ENCODE measurements around the gene PSEN1.

The PSEN1 gene

GRCh38 chr14:73242357-73242901 lies 106.1 kb downstream of the PSEN1 start:
- no peak for DNase-seq

GRCh38 chr14:73243341-73243740 lies 107.0 kb downstream of the PSEN1 start:
- no peak for DNase-seq

DNA sequence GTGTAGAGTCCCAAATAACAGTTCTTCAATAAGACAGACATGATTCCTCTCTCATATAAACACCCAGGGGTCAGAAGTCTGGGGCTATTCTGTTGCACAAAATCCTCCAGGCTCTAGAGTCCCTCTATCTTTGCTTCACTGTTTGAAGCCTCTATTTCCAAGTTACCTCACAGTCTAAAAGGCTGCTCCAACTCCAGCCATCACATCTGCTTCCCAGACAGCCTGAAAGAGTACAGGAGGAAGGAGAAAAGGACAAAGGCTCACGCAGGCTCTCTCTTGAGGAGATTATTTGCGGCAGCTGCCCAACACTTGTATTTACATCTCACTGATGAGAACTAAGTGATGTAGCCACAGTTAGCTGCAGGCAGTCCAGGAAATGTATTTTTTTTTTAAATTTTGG lies 107.4 kb downstream of the PSEN1 start:
- no peak for DNase-seq

- DNase-seq = no peak
Observed at GRCh38 chr14:73244541-73245290, 108.4 kb downstream of the PSEN1 start.

DNA sequence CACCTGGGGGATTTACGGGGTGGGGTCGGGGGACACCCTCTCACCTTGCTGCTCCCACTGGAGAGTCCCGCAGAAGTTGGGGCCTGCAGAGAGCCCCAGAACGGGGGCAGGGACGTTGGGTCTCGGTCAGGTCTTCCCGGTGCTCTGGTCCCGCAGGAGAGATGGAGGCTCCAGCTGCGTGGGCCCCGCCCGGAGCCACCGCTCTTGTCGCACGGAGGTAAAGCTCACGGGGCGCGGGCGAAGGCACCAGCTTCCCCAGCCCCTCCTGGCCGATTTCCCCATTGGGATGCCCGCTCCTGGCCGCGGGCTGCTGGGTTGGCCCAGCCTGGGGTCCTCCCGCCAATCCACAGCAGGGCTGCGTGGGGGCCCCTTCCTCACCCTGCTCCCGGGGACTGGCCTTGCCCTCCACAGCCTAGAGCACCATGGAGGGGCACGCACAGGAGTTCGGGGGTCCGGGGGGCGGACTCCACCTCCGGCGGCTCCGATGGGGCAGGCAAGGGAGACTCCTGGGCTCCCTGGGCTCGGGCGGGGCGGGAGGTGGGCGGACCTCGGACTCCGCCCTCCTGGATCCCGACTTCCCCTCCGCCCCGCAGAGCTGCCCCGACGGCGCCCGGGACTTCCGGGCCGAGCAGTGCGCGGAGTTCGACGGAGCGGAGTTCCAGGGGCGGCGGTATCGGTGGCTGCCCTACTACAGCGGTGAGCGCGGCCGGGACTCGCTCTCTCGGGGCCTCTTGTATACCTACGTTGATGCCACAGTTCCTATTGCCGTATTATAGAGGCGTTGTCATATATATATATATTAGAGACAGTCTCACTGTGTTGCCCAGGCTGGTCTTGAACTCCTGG lies 109.4 kb downstream of the PSEN1 start:
- no peak for DNase-seq

- DNase-seq = no peak
Observed at GRCh38 chr14:73246387-73247150, 110.3 kb downstream of the PSEN1 start.

GRCh38 chr14:73248108-73248868 lies 112.0 kb downstream of the PSEN1 start:
- DNase-seq = no peak

DNA sequence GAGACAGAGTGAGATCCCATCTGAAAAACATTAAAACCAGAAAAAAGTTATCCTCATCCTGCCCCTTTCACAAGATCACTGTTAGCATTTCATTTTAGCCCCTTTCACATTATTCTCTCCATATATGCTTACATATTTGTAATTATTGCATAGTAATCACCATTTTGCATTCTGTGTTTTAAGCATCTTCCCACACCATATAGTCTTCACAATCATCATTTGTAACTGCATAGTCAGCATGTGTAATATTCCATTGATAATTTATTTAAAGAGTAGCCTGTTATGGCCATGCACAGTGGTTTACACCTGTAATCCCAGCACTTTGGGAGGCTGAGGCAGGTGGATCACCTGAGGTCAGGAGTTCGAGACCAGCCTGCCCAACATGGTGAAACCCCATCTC lies 112.8 kb downstream of the PSEN1 start:
- DNase-seq = no peak

DNA sequence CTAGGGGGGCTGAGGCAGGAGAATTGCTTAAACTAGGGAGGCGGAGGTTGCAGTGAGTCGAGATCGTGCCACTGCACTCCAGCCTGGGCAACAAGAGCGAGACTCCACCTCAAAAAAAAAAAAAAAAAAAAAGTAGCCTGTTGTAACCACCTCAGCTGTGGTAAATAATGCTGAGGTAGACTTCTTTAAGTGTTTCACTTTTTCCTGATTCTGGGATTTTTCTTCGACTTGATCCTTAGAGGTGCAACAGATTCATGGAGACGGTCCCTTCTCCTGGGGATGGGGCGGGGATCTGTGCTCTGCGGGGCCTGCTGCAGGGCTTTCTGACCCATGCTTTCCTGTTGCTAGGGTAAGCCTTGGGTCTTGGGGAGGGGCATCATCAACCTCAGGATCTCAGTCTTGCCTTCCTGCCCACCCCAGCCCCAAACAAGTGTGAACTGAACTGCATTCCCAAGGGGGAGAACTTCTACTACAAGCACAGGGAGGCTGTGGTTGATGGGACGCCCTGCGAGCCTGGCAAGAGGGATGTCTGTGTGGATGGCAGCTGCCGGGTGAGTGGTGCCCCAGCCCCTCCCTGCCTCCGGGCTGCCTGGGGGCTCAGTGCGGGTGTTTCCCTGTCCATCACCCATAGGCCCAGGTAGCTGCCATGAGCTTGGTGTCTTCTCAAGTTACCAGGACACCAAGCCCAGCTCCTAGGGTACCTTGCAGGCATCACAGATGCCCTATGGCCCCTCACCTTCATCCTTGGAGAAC lies 113.4 kb downstream of the PSEN1 start:
- DNase-seq = no peak

DNA sequence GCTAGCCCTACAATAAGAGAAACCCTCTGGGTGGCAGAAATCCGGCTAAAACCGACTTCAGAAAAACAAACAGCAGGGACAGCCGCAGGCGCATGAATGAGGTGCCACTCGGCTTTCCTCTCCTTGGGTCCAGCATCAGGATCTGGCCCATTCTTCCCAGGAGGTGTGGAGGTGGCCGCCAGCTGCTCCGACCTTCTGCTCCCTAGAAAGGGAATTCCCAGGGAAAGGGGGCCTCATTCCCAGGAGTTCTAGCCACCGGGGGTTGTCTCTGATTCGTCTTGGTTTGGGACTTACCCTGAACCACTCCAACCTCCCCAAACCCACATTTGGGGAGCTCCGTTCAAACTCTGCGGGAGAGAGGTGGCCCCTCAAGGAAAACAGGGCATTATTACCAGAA lies 114.0 kb downstream of the PSEN1 start:
- DNase-seq = no peak

DNA sequence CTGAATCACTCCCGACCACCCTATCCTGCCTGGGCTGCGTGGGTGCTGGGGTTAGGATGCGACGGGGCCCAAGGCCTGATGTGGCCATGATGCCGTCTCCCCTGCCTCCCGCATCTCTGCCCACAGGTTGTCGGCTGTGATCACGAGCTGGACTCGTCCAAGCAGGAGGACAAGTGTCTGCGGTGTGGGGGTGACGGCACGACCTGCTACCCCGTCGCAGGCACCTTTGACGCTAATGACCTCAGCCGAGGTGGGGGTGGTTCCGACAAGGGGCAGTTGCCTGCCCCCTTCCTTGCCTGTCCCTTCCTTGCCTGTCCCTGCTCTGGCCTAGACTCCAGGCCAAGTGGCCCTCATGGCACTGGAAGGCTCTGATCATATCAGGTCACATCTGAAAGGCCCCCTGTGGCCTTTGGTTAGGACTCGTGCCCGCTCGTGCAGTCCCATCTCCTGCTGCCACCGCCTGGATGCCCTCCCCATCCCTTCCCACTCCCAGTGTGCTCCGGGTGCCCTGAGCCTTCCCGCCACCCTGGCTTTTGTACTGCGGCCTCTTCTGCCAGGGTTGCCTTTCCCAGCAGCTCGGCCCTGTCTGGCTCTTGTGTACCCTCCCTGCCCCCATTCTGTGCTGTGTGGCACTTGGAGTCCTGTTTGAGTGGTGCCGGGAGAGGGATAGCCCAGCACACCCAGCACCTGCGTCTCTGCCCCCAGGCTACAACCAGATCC lies 114.6 kb downstream of the PSEN1 start:
- DNase-seq = no peak

DNA sequence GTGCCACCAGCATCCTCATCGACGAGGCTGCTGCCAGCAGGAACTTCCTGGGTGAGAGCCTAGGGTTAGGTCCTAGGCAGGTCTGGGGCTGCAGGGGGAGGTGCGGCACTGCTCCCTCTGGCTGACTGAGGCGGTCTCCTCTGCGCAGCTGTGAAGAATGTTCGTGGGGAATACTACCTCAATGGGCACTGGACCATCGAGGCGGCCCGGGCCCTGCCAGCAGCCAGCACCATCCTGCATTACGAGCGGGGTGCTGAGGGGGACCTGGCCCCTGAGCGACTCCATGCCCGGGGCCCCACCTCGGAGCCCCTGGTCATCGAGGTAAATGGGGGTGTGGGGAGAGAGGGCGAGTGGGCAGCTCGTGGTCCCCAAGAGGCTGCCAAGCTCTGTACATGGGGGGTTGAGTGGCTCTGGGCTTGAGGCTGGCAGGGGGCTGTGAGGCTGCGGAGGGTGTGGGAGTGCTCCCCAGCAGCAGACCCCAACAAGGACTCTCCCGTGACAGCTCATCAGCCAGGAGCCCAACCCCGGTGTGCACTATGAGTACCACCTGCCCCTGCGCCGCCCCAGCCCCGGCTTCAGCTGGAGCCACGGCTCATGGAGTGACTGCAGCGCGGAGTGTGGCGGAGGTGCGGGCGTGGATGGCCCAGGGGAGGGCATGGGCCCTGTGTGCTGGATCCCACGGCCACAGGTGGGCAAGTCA lies 115.4 kb downstream of the PSEN1 start:
- no peak for DNase-seq

GRCh38 chr14:73252491-73253322 lies 116.4 kb downstream of the PSEN1 start:
- DNase-seq = no peak

- no peak for DNase-seq
Observed at GRCh38 chr14:73253323-73253610, 117.0 kb downstream of the PSEN1 start.

DNA sequence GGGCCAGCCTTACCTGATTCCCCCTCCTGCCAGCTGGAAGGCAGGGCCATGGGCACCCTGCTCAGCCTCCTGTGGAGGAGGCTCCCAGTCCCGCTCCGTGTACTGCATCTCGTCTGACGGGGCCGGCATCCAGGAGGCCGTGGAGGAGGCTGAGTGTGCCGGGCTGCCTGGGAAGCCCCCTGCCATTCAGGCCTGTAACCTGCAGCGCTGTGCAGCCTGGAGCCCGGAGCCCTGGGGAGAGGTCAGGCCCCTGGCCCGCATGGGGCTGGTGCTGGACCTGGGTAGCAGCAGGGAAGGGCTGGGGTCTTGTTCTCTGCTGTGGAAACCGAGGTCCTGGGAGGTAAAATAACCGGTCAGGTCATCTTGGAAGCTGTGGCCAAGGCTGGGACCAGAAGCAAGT lies 117.4 kb downstream of the PSEN1 start:
- DNase-seq = no peak

DNA sequence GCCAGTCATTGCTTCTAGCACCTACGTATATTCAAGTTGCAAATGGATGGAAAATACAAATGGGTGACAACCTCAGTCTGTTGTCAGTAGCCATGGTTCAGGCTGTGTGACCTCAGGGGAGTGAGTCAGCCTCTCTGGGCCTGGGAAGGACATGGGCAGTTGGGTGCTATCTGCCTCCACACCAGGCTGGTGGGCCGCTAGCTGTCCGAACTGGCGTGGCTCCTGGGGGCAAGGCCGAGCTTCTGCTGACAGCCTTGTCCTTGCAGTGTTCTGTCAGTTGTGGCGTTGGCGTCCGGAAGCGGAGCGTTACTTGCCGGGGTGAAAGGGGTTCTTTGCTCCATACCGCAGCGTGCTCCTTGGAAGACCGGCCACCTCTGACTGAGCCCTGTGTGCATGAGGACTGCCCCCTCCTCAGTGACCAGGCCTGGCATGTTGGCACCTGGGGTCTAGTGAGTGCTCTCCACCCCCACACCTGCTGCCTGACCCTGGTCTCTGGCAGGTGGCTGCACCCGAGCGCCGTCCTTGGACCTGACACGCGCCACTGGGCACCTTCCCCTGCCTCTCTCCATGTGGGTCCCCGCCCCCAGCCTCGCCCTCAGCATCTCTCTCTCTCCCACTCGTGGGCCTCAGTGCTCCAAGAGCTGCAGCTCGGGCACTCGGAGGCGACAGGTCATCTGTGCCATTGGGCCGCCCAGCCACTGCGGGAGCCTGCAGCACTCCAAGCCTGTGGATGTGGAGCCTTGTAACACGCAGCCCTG lies 118.1 kb downstream of the PSEN1 start:
- DNase-seq = no peak

DNA sequence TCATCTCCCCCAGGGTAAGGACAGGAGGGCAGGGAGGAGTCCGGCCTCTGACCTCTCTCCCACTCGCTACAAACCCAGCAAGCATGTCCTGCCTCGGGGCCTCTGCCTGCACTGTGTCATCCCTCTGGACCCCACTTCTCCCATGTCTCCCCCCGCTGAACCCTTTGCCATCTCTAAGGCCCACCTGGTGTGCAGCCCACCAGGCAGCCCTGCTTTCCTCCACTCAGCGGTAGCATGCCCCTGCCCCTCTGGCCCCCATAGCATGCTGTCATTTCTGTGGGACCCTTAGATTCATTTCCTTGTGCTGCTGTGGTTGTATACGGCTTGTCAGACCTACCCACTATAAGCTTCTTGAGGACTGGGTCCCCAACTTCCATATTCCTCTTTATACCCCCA lies 118.7 kb downstream of the PSEN1 start:
- DNase-seq = no peak

- DNase-seq = no peak
Observed at GRCh38 chr14:73255693-73256225, 119.5 kb downstream of the PSEN1 start.

- DNase-seq = no peak
Observed at GRCh38 chr14:73258076-73258475, 121.8 kb downstream of the PSEN1 start.

Data from cerebellar nuclear complex (tissue), 1 donor.